ENCODE measurements around the gene GABPB1. TPM values are rescaled to one million over a fixed set of nuclear protein-coding genes. Genes with fewer than 3 reads are reported as not detected.

The GABPB1 gene
- polyA plus RNA-seq, 1 donor (not counting 4 experiments of a cell fraction or from before 2014, with no cell fraction given), result 23.3 TPM

DNA sequence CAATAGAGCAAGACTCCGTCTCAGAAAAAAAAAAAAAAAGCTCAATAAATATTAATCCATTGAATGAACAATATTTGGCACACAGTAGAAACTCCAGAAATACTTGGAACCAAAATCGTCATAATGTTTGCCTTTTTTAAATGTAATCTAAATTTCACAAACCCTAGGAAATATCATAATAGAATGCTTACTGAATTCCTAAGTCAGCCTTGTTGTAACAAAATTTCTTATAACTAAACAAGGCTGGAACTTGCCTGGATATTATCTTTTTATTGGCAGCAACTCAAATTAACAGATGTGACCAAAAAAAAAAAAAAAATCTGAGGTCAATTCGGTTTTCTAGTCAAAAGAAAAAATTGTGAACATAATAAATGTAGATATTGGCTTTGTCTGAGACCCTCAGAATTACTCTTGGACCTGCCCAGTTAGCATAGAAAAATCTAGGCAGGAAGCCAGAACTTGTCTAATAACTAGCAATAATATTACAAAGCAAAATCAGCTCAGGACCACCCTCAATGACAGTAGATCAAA is 33.3 kb downstream of the GABPB1 start:
- Histone ChIP-seq H3K27ac (ENCODE audit: control insufficient read depth, insufficient read depth, low read length) (no peak overlapping the region), H3K4me2 (ENCODE audit: control insufficient read depth, extremely low read depth, insufficient read depth, low read depth, low read length) (no peak overlapping the region), H3K9ac (ENCODE audit: control insufficient read depth, extremely low read depth, insufficient read depth, low read length) (no peak overlapping the region), H3K79me2 (ENCODE audit: control insufficient read depth, insufficient read depth, low read length) (no peaks in the 10 kb centered on the region), H2AFZ (ENCODE audit: control insufficient read depth, low read length) (no peak overlapping the region), H4K20me1 (ENCODE audit: control insufficient read depth, extremely low read depth, insufficient read depth, low read length) (no peaks in the 10 kb centered on the region), H3K27me3 (ENCODE audit: control insufficient read depth, extremely low read depth, insufficient read depth, low read length) (no peaks in the 10 kb centered on the region), H3K4me1 (ENCODE audit: control insufficient read depth, extremely low read depth, insufficient read depth, low read length) (no peaks in the 10 kb centered on the region), H3K4me3 (ENCODE audit: control insufficient read depth in 2 of 3, extremely low read depth in 1 of 3, insufficient read depth in 2 of 3, low read depth in 1 of 3, low read length in 3 of 3) (no peak overlapping the region), H3K36me3 (ENCODE audit: control insufficient read depth in 2 of 2, extremely low read depth in 1 of 2, insufficient read depth in 2 of 2, low read length in 2 of 2) (no peaks in the 10 kb centered on the region), H3K9me3 (ENCODE audit: control insufficient read depth, low read depth, low read length) (no peaks in the 10 kb centered on the region), H3K9me1 (ENCODE audit: control insufficient read depth, extremely low read depth, insufficient read depth, low read length) (no peaks in the 10 kb centered on the region)
- DNase-seq (ENCODE audit: low read depth, low spot score) (no peak), FAIRE-seq (no peak)
- no peak for TF ChIP-seq EZH2 (IDR thresholded peaks at IDR 0.05; ENCODE audit: low read length)
- TF ChIP-seq, protein P1, sequence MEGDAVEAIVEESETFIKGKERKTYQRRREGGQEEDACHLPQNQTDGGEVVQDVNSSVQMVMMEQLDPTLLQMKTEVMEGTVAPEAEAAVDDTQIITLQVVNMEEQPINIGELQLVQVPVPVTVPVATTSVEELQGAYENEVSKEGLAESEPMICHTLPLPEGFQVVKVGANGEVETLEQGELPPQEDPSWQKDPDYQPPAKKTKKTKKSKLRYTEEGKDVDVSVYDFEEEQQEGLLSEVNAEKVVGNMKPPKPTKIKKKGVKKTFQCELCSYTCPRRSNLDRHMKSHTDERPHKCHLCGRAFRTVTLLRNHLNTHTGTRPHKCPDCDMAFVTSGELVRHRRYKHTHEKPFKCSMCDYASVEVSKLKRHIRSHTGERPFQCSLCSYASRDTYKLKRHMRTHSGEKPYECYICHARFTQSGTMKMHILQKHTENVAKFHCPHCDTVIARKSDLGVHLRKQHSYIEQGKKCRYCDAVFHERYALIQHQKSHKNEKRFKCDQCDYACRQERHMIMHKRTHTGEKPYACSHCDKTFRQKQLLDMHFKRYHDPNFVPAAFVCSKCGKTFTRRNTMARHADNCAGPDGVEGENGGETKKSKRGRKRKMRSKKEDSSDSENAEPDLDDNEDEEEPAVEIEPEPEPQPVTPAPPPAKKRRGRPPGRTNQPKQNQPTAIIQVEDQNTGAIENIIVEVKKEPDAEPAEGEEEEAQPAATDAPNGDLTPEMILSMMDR (optimal IDR thresholded peaks at IDR 0.05 in 1 of 3, IDR thresholded peaks at IDR 0.05 in 1 of 3, conservative IDR thresholded peaks at IDR 0.05 in 1 of 3; ENCODE audit: extremely low read depth in 1 of 3, insufficient read depth in 2 of 3, low read length in 3 of 3), result no peak
- dilution Hi-C loops (cut with MboI; ENCODE audit: extremely low pct_ligation_motif_present, low sequenced_read_pairs), result no loop called here

DNA sequence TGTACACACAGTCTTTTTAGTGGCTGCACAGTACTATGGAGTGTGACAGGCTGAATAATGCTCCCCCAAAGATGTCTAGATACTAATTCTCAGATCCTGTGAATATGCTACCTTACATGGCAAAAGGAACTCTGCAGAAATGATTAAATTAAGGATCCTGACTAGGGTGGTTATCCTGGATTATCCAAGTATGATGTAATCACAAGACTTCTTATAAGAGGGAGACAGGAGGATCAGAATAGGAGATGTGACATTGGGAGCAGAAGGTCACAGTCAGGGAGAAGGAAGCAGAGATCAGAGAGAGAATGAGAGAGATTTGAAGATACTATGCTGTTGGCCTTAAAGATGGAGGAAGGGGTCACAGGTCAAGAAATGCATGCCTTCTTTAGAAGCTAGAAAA is 34.5 kb downstream of the GABPB1 start:
- Histone ChIP-seq H3K9me1 (ENCODE audit: control insufficient read depth, extremely low read depth, insufficient read depth, low read length) (no peaks in the 10 kb centered on the region), H3K4me3 (ENCODE audit: control insufficient read depth in 2 of 3, extremely low read depth in 1 of 3, insufficient read depth in 2 of 3, low read depth in 1 of 3, low read length in 3 of 3) (no peak overlapping the region), H2AFZ (ENCODE audit: control insufficient read depth, low read length) (no peak overlapping the region), H3K4me2 (ENCODE audit: control insufficient read depth, extremely low read depth, insufficient read depth, low read depth, low read length) (no peak overlapping the region), H3K36me3 (ENCODE audit: control insufficient read depth in 2 of 2, extremely low read depth in 1 of 2, insufficient read depth in 2 of 2, low read length in 2 of 2) (no peaks in the 10 kb centered on the region), H3K27ac (ENCODE audit: control insufficient read depth, insufficient read depth, low read length) (no peak overlapping the region), H3K9ac (ENCODE audit: control insufficient read depth, extremely low read depth, insufficient read depth, low read length) (no peak overlapping the region), H3K27me3 (ENCODE audit: control insufficient read depth, extremely low read depth, insufficient read depth, low read length) (no peaks in the 10 kb centered on the region), H3K9me3 (ENCODE audit: control insufficient read depth, low read depth, low read length) (no peaks in the 10 kb centered on the region), H3K79me2 (ENCODE audit: control insufficient read depth, insufficient read depth, low read length) (peaks cover 2% of the 10 kb centered on the region), H3K4me1 (ENCODE audit: control insufficient read depth, extremely low read depth, insufficient read depth, low read length) (no peaks in the 10 kb centered on the region), H4K20me1 (ENCODE audit: control insufficient read depth, extremely low read depth, insufficient read depth, low read length) (no peaks in the 10 kb centered on the region)
- no peak for FAIRE-seq
- dilution Hi-C loops (cut with MboI; ENCODE audit: extremely low pct_ligation_motif_present, low sequenced_read_pairs), result no loop called here
- no peak for DNase-seq (ENCODE audit: low read depth, low spot score)
- TF ChIP-seq, protein P1 (optimal IDR thresholded peaks at IDR 0.05 in 1 of 3, IDR thresholded peaks at IDR 0.05 in 1 of 3, conservative IDR thresholded peaks at IDR 0.05 in 1 of 3; ENCODE audit: extremely low read depth in 1 of 3, insufficient read depth in 2 of 3, low read length in 3 of 3), result no peak
- no peak for TF ChIP-seq EZH2 (IDR thresholded peaks at IDR 0.05; ENCODE audit: low read length)
